Osteocyte (in vitro differentiated cells): ENCODE measurements around the gene NECTIN4. TPM values are rescaled to one million over a fixed set of nuclear protein-coding genes. Genes with fewer than 3 reads are reported as not detected.

Experiments
- DNase-seq: peaks from one replicate; pipeline ENCODE4 v3.0.0; 2021; ENCODE audit warnings: mixed read lengths; ENCODE audit not compliant: unreplicated experiment; ENCODE audit errors: extremely low spot score
- H3K27ac Mint-ChIP-seq: one replicate; pipeline ENCODE4 v1.8.0; 2021; ENCODE audit warnings: mild to moderate bottlenecking, mixed read lengths; ENCODE audit not compliant: unreplicated experiment
- H3K27me3 Mint-ChIP-seq: one replicate; pipeline ENCODE4 v1.8.0; 2021; ENCODE audit warnings: mixed read lengths; ENCODE audit not compliant: unreplicated experiment
- H3K36me3 Mint-ChIP-seq: one replicate; pipeline ENCODE4 v1.8.0; 2021; ENCODE audit warnings: mixed read lengths; ENCODE audit not compliant: unreplicated experiment
- H3K4me1 Mint-ChIP-seq: one replicate; pipeline ENCODE4 v1.8.0; 2021; ENCODE audit warnings: mixed read lengths; ENCODE audit not compliant: unreplicated experiment
- H3K4me3 Mint-ChIP-seq: one replicate; pipeline ENCODE4 v1.8.0; 2021; ENCODE audit warnings: mild to moderate bottlenecking, moderate library complexity, mixed read lengths; ENCODE audit not compliant: unreplicated experiment
- H3K9me3 Mint-ChIP-seq: one replicate; pipeline ENCODE4 v1.8.0; 2021; ENCODE audit warnings: mixed read lengths; ENCODE audit not compliant: unreplicated experiment
- total RNA-seq: library from RNA; stranded (reverse); gene quantifications from 2 replicates; pipeline ENCODE4 v1.2.1, GENCODE V29; 2021
- TF ChIP-seq, protein P1 (sequence below): fragments of 200-600 bp; sonication (generic); IDR thresholded peaks from 2 replicates; pipeline ENCODE4 v1.5.0; 2021; ENCODE audit warnings: antibody characterized with exemption, mild to moderate bottlenecking, moderate library complexity

The NECTIN4 gene
- total RNA-seq, 1 donor from 2014 or later: not detected

DNA sequence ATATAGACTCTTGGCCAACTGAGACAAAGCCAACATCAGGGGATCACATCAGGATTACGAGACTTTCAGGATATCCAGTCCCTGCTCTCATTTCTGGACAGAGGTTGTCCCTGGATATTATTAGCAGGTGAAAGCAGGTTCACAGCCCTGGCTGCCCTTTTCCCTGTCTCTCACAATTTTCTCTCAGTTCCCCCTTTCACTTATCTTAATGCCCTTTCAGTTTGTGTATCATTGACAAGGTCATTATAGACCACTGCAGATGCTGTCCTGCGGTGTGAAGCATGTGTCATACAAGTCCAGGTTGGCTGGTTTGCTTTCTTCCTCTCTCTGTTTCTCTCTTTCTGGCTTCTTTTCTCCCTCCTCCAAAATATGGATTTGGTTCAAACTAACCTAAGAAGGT is 6.7 kb upstream of the NECTIN4 start:
- H3K36me3 Mint-ChIP-seq: no peaks in the 10 kb centered on the region
- no peak overlapping the region for H3K4me3 Mint-ChIP-seq
- peaks cover 18% of the 10 kb centered on the region for H3K27me3 Mint-ChIP-seq
- no peak for DNase-seq
- no peak overlapping the region for H3K27ac Mint-ChIP-seq
- TF ChIP-seq, protein P1, sequence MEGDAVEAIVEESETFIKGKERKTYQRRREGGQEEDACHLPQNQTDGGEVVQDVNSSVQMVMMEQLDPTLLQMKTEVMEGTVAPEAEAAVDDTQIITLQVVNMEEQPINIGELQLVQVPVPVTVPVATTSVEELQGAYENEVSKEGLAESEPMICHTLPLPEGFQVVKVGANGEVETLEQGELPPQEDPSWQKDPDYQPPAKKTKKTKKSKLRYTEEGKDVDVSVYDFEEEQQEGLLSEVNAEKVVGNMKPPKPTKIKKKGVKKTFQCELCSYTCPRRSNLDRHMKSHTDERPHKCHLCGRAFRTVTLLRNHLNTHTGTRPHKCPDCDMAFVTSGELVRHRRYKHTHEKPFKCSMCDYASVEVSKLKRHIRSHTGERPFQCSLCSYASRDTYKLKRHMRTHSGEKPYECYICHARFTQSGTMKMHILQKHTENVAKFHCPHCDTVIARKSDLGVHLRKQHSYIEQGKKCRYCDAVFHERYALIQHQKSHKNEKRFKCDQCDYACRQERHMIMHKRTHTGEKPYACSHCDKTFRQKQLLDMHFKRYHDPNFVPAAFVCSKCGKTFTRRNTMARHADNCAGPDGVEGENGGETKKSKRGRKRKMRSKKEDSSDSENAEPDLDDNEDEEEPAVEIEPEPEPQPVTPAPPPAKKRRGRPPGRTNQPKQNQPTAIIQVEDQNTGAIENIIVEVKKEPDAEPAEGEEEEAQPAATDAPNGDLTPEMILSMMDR: no peak
- H3K9me3 Mint-ChIP-seq: no peaks in the 10 kb centered on the region
- H3K4me1 Mint-ChIP-seq: peaks cover 11% of the 10 kb centered on the region

DNA sequence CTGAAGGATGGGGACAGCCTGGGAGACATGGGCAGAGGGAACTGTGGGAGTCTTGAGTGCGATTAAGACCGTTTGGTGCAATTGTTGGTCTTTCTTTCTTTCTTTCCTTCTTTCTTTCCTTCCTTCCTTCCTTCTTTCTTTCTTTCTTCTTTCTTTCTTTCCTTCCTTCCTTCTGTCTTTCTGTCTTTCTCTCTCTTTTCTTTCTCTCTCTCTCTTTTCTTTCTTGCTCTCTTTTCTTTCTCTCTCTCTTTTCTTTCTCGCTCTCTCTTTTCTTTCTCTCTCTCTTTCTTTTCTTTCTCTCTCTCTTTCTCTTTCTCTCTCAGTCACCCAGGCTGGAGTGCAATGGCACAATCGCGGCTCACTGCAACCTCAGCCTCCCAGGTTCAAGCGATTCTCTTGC is 5.9 kb upstream of the NECTIN4 start:
- H3K4me3 Mint-ChIP-seq: no peak overlapping the region
- peaks cover 18% of the 10 kb centered on the region for H3K27me3 Mint-ChIP-seq
- peaks cover 11% of the 10 kb centered on the region for H3K4me1 Mint-ChIP-seq
- TF ChIP-seq, protein P1: no peak
- H3K36me3 Mint-ChIP-seq: no peaks in the 10 kb centered on the region
- no peak overlapping the region for H3K27ac Mint-ChIP-seq
- DNase-seq: no peak
- no peaks in the 10 kb centered on the region for H3K9me3 Mint-ChIP-seq

DNA sequence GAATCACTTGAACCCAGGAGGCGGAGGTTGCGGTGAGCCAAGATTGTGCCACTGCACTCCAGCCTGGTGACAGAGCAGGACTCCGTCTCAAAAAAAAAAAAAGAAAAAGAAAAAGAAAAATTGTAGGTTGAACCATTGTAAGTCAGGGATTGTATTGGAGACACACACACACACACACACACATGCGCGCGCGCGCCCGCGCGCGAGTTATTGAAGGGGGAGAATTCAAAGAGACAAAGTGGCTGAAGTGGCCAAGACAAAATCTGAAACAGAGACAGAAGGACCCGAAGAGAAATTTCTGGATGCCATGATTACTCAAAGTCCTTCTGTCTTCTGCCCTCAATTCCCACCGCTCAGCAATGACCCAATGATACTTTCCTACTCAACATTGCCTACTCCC is 5.1 kb upstream of the NECTIN4 start:
- no peaks in the 10 kb centered on the region for H3K9me3 Mint-ChIP-seq
- no peak for DNase-seq
- peaks cover 11% of the 10 kb centered on the region for H3K4me1 Mint-ChIP-seq
- H3K27me3 Mint-ChIP-seq: peaks cover 18% of the 10 kb centered on the region
- H3K4me3 Mint-ChIP-seq: no peak overlapping the region
- H3K27ac Mint-ChIP-seq: no peak overlapping the region
- no peaks in the 10 kb centered on the region for H3K36me3 Mint-ChIP-seq
- TF ChIP-seq, protein P1: no peak

DNA sequence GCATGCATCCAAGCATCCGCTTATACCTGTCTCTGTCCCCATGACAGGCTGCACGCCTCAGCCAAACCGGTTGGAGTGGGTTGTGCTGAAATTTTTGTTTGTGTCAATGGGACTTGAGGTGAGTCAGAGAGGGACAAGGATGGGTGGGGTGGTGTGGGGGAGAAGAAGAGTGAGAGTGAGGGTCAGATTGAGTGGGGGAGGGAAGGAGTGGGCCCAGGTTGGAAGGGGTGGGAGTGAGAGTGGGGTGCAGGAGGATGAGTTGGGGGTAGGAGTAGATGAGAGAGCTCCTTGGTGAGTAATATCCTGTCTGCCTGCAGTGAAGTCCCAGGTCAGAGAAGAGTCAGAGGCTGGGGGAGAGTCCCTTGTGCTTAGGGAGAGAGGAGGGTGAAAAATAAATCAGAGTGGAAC is 3.3 kb upstream of the NECTIN4 start:
- Mint-ChIP-seq H3K27me3 (peaks cover 18% of the 10 kb centered on the region), H3K27ac (no peak overlapping the region), H3K9me3 (no peaks in the 10 kb centered on the region), H3K4me1 (peaks cover under 1% of the 10 kb centered on the region), H3K4me3 (no peak overlapping the region), H3K36me3 (no peaks in the 10 kb centered on the region)
- no peak for DNase-seq
- TF ChIP-seq, protein P1: no peak

DNA sequence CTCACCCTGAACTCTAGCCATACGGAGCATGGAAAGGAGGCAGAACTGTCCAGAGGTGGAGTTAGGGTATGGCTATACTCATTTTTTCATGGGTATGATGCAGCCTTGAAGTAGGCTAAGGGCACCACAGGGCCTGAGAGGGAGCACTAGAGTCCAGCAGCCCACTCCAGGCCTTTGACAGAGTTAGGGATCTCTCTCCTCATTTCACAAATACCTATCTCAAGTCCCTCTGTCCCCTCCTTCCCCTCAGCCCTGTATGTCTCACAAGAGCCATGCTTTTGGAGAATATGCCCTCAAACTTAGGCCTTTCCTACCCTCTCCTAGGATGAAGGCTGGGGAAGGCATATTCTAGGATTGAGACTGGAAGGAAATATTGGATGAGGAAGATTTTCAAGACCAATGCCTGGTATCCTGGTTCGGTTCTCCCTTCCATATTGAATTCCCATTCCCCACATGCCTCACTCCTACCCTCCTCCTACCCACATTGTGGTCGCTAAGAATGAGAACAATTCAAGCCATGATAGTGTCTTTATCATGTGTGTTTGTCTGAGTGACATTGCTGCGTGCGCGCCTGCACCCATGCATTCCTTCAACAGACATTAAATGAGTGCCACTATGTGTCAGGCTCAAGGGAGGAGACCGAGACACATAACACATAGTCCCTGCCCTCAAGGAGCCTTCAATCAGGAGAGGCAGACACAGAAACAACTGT is 2.6 kb upstream of the NECTIN4 start:
- H3K4me1 Mint-ChIP-seq: no peaks in the 10 kb centered on the region

More for the DNA sequence above, 2.6 kb upstream of the NECTIN4 start:
- TF ChIP-seq, protein P1: no peak
- Mint-ChIP-seq H3K27ac (no peak overlapping the region), H3K9me3 (no peaks in the 10 kb centered on the region), H3K27me3 (peaks cover 18% of the 10 kb centered on the region), H3K4me3 (no peak overlapping the region), H3K36me3 (no peaks in the 10 kb centered on the region)
- DNase-seq: no peak
